ENCODE measurements around the gene CCBE1.

- TF ChIP-seq POLR2A (IDR thresholded peaks at IDR 0.05): no peak
- TF ChIP-seq, protein P1, sequence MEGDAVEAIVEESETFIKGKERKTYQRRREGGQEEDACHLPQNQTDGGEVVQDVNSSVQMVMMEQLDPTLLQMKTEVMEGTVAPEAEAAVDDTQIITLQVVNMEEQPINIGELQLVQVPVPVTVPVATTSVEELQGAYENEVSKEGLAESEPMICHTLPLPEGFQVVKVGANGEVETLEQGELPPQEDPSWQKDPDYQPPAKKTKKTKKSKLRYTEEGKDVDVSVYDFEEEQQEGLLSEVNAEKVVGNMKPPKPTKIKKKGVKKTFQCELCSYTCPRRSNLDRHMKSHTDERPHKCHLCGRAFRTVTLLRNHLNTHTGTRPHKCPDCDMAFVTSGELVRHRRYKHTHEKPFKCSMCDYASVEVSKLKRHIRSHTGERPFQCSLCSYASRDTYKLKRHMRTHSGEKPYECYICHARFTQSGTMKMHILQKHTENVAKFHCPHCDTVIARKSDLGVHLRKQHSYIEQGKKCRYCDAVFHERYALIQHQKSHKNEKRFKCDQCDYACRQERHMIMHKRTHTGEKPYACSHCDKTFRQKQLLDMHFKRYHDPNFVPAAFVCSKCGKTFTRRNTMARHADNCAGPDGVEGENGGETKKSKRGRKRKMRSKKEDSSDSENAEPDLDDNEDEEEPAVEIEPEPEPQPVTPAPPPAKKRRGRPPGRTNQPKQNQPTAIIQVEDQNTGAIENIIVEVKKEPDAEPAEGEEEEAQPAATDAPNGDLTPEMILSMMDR (IDR thresholded peaks at IDR 0.05): no peak
- TF ChIP-seq POLR2AphosphoS5 (IDR thresholded peaks at IDR 0.05): no peak
- no peak for TF ChIP-seq EP300 (IDR thresholded peaks at IDR 0.05)
These were observed 68.2 kb downstream of the CCBE1 start for GRCh38 chr18:59628995-59629394.
